Fibroblast of lung (primary cell): ENCODE data around the gene TUBG1.

Experiments
- CTCF ChIP-seq, 2 donors: IDR thresholded peaks in 1 of 2; conservative IDR thresholded peaks in 1 of 2; 1 replicate in 1 of 2; 2 replicates in 1 of 2; pipeline ENCODE4 v1.5.1; 2011 to 2012; ENCODE audit warnings: low read length in 2 of 2, control low read depth in 1 of 2, inconsistent platforms in 1 of 2, low read depth in 1 of 2, mild to moderate bottlenecking in 1 of 2
- EZH2 ChIP-seq: IDR thresholded peaks from 2 replicates; pipeline ENCODE4 v1.5.1; 2012; ENCODE audit warnings: low read length, control low read depth, mild to moderate bottlenecking; ENCODE audit errors: missing control alignments

GRCh38 chr17:42584880-42585279 is 24.6 kb upstream of the TUBG1 start:
- TF ChIP-seq CTCF (conservative IDR thresholded peaks at IDR 0.05 in 1 of 2, IDR thresholded peaks at IDR 0.05 in 1 of 2; ENCODE audit: low read depth in 1 of 2, low read length in 2 of 2) (no peak), EZH2 (no peak)
